ENCODE data around the gene LRIG1. TPM values are rescaled to one million over a fixed set of nuclear protein-coding genes. Genes with fewer than 3 reads are reported as not detected.

The LRIG1 gene
- total RNA-seq, 6 experiments from 2014 or later = 15.8 to 23.2 (median 17.8) TPM

- Histone ChIP-seq H3K4me3 (no peak overlapping the region), H3K36me3 (peaks cover 0 to 79% (median 31%) of the 10 kb centered on the region in 4 donors), H3K27ac (no peak overlapping the region), H3K27me3 (no peaks in the 10 kb centered on the region), H3K9me3 (no peaks in the 10 kb centered on the region), H3K4me1 (peaks cover 0 to 4% (median 1%) of the 10 kb centered on the region in 4 donors)
- intact Hi-C loops (cut with DNase I) = no loop called here
- WGBS (ENCODE audit: insufficient coverage, low coverage, low lambda C conversion rate, missing lambda C conversion rate) = 100% methylated on average over 3 of the region's 10 CpGs
- no peak for ATAC-seq
- no peak for DNase-seq
- TF ChIP-seq POLR2A (IDR thresholded peaks at IDR 0.05) (no peak), CTCF (IDR thresholded peaks at IDR 0.05) (no peak)
These were observed 118.7 kb downstream of the LRIG1 start for GRCh38 chr3:66382142-66382541.

- Histone ChIP-seq H3K27me3 (no peaks in the 10 kb centered on the region), H3K4me3 (no peak overlapping the region), H3K36me3 (peaks cover 0 to 79% (median 31%) of the 10 kb centered on the region in 4 donors), H3K27ac (no peak overlapping the region), H3K4me1 (peaks cover 0 to 8% (median 4%) of the 10 kb centered on the region in 4 donors), H3K9me3 (no peaks in the 10 kb centered on the region)
- TF ChIP-seq POLR2A (IDR thresholded peaks at IDR 0.05) = no peak
- TF ChIP-seq CTCF (IDR thresholded peaks at IDR 0.05) = no peak
- intact Hi-C loops (cut with DNase I) = no loop called here
- ATAC-seq = no peak
- WGBS (ENCODE audit: insufficient coverage, low coverage, low lambda C conversion rate, missing lambda C conversion rate) = 100% methylated on average over 1 of the region's 7 CpGs
- DNase-seq = no peak
These were observed 119.2 kb downstream of the LRIG1 start for GRCh38 chr3:66381626-66382025.

- DNase-seq = no peak
- WGBS (ENCODE audit: insufficient coverage, low coverage, low lambda C conversion rate, missing lambda C conversion rate) = 95% methylated on average over 6 of the region's 26 CpGs
- no peak for TF ChIP-seq POLR2A (IDR thresholded peaks at IDR 0.05)
- TF ChIP-seq CTCF (IDR thresholded peaks at IDR 0.05) = no peak
- Histone ChIP-seq H3K36me3 (peaks cover 0 to 68% (median 22%) of the 10 kb centered on the region in 4 donors), H3K4me1 (peaks cover 0 to 14% (median 4%) of the 10 kb centered on the region in 4 donors), H3K27me3 (no peaks in the 10 kb centered on the region), H3K9me3 (no peaks in the 10 kb centered on the region), H3K27ac (no peak overlapping the region), H3K4me3 (no peak overlapping the region)
- intact Hi-C loops (cut with DNase I) = no loop called here
- no peak for ATAC-seq
These were observed 120.5 kb downstream of the LRIG1 start for GRCh38 chr3:66380200-66380932.

- H3K9me3 ChIP-seq = no peaks in the 10 kb centered on the region
- no peak overlapping the region for H3K27ac ChIP-seq
- H3K4me3 ChIP-seq = no peak overlapping the region
- 98% methylated on average over 6 of the region's 9 CpGs for WGBS (ENCODE audit: insufficient coverage, low coverage, low lambda C conversion rate, missing lambda C conversion rate)
- no peak for DNase-seq
- H3K27me3 ChIP-seq = no peaks in the 10 kb centered on the region
- H3K4me1 ChIP-seq = peaks cover 0 to 14% (median 4%) of the 10 kb centered on the region in 4 donors
- ATAC-seq = no peak
- intact Hi-C loops (cut with DNase I) = no loop called here
- peaks cover 0 to 62% (median 20%) of the 10 kb centered on the region in 4 donors for H3K36me3 ChIP-seq
- TF ChIP-seq POLR2A (IDR thresholded peaks at IDR 0.05) (no peak), CTCF (IDR thresholded peaks at IDR 0.05) (no peak)
These were observed 121.3 kb downstream of the LRIG1 start for GRCh38 chr3:66379565-66379964.
